ENCODE results near the gene PDE3B.

Gene PDE3B

GRCh38 chr11:14677146-14677545 is 33.5 kb downstream of the PDE3B start:
- no peak for TF ChIP-seq ISL1 (CRISPR knock-in tag; IDR thresholded peaks at IDR 0.05)
- TF ChIP-seq ESRRG (CRISPR knock-in tag; IDR thresholded peaks at IDR 0.05), result no peak
- no peak for TF ChIP-seq PPARA (CRISPR knock-in tag; IDR thresholded peaks at IDR 0.05; ENCODE audit: borderline replicate concordance)
- no peak for TF ChIP-seq ZNF565 (CRISPR knock-in tag; conservative IDR thresholded peaks at IDR 0.05; ENCODE audit: low read depth)
- no peak for TF ChIP-seq CSDC2 (CRISPR knock-in tag; IDR thresholded peaks at IDR 0.05)
- TF ChIP-seq, protein P1, sequence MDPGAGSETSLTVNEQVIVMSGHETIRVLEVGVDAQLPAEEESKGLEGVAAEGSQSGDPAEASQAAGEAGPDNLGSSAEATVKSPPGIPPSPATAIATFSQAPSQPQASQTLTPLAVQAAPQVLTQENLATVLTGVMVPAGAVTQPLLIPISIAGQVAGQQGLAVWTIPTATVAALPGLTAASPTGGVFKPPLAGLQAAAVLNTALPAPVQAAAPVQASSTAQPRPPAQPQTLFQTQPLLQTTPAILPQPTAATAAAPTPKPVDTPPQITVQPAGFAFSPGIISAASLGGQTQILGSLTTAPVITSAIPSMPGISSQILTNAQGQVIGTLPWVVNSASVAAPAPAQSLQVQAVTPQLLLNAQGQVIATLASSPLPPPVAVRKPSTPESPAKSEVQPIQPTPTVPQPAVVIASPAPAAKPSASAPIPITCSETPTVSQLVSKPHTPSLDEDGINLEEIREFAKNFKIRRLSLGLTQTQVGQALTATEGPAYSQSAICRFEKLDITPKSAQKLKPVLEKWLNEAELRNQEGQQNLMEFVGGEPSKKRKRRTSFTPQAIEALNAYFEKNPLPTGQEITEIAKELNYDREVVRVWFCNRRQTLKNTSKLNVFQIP (CRISPR knock-in tag; IDR thresholded peaks at IDR 0.05; ENCODE audit: borderline replicate concordance, low read depth), result no peak
- TF ChIP-seq, protein P2, sequence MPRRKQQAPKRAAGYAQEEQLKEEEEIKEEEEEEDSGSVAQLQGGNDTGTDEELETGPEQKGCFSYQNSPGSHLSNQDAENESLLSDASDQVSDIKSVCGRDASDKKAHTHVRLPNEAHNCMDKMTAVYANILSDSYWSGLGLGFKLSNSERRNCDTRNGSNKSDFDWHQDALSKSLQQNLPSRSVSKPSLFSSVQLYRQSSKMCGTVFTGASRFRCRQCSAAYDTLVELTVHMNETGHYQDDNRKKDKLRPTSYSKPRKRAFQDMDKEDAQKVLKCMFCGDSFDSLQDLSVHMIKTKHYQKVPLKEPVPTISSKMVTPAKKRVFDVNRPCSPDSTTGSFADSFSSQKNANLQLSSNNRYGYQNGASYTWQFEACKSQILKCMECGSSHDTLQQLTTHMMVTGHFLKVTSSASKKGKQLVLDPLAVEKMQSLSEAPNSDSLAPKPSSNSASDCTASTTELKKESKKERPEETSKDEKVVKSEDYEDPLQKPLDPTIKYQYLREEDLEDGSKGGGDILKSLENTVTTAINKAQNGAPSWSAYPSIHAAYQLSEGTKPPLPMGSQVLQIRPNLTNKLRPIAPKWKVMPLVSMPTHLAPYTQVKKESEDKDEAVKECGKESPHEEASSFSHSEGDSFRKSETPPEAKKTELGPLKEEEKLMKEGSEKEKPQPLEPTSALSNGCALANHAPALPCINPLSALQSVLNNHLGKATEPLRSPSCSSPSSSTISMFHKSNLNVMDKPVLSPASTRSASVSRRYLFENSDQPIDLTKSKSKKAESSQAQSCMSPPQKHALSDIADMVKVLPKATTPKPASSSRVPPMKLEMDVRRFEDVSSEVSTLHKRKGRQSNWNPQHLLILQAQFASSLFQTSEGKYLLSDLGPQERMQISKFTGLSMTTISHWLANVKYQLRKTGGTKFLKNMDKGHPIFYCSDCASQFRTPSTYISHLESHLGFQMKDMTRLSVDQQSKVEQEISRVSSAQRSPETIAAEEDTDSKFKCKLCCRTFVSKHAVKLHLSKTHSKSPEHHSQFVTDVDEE (CRISPR knock-in tag; IDR thresholded peaks at IDR 0.05), result no peak
- TF ChIP-seq ZNF8 (CRISPR knock-in tag; IDR thresholded peaks at IDR 0.05), result no peak
- TF ChIP-seq ARNTL (CRISPR knock-in tag; IDR thresholded peaks at IDR 0.05; ENCODE audit: borderline replicate concordance, low read depth), result no peak
- no peak for TF ChIP-seq TOX (CRISPR knock-in tag; IDR thresholded peaks at IDR 0.05; ENCODE audit: borderline replicate concordance)
- no peak for TF ChIP-seq BACH2 (CRISPR knock-in tag; IDR thresholded peaks at IDR 0.05; ENCODE audit: borderline replicate concordance)
- TF ChIP-seq ZFP30 (CRISPR knock-in tag; IDR thresholded peaks at IDR 0.05), result no peak
- no peak for TF ChIP-seq ZC3H10 (CRISPR knock-in tag; IDR thresholded peaks at IDR 0.05)
- no peak for ATAC-seq

GRCh38 chr11:14678350-14678749 is 34.7 kb downstream of the PDE3B start:
- TF ChIP-seq ZFP3 (CRISPR knock-in tag; IDR thresholded peaks at IDR 0.05) (no peak), BACH2 (CRISPR knock-in tag; IDR thresholded peaks at IDR 0.05; ENCODE audit: borderline replicate concordance) (no peak), OSR1 (CRISPR knock-in tag; IDR thresholded peaks at IDR 0.05) (no peak), SNAI2 (CRISPR knock-in tag; IDR thresholded peaks at IDR 0.05) (no peak), ARNTL (CRISPR knock-in tag; IDR thresholded peaks at IDR 0.05; ENCODE audit: borderline replicate concordance, low read depth) (no peak), ZNF565 (CRISPR knock-in tag; conservative IDR thresholded peaks at IDR 0.05; ENCODE audit: low read depth) (no peak), ISL1 (CRISPR knock-in tag; IDR thresholded peaks at IDR 0.05) (no peak), PPARA (CRISPR knock-in tag; IDR thresholded peaks at IDR 0.05; ENCODE audit: borderline replicate concordance) (no peak), ZFP30 (CRISPR knock-in tag; IDR thresholded peaks at IDR 0.05) (no peak), ESRRG (CRISPR knock-in tag; IDR thresholded peaks at IDR 0.05) (no peak), ZC3H10 (CRISPR knock-in tag; IDR thresholded peaks at IDR 0.05) (no peak), GLIS3 (CRISPR knock-in tag; IDR thresholded peaks at IDR 0.05) (no peak)
- TF ChIP-seq, protein P3, sequence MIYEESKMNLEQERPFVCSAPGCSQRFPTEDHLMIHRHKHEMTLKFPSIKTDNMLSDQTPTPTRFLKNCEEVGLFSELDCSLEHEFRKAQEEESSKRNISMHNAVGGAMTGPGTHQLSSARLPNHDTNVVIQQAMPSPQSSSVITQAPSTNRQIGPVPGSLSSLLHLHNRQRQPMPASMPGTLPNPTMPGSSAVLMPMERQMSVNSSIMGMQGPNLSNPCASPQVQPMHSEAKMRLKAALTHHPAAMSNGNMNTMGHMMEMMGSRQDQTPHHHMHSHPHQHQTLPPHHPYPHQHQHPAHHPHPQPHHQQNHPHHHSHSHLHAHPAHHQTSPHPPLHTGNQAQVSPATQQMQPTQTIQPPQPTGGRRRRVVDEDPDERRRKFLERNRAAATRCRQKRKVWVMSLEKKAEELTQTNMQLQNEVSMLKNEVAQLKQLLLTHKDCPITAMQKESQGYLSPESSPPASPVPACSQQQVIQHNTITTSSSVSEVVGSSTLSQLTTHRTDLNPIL (CRISPR knock-in tag; IDR thresholded peaks at IDR 0.05; ENCODE audit: low read depth), result no peak
- TF ChIP-seq, protein P1 (CRISPR knock-in tag; IDR thresholded peaks at IDR 0.05; ENCODE audit: borderline replicate concordance, low read depth), result no peak
- TF ChIP-seq, protein P2 (CRISPR knock-in tag; IDR thresholded peaks at IDR 0.05), result no peak
- TF ChIP-seq, protein P4, sequence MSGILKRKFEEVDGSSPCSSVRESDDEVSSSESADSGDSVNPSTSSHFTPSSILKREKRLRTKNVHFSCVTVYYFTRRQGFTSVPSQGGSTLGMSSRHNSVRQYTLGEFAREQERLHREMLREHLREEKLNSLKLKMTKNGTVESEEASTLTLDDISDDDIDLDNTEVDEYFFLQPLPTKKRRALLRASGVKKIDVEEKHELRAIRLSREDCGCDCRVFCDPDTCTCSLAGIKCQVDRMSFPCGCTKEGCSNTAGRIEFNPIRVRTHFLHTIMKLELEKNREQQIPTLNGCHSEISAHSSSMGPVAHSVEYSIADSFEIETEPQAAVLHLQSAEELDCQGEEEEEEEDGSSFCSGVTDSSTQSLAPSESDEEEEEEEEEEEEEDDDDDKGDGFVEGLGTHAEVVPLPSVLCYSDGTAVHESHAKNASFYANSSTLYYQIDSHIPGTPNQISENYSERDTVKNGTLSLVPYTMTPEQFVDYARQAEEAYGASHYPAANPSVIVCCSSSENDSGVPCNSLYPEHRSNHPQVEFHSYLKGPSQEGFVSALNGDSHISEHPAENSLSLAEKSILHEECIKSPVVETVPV (CRISPR knock-in tag; IDR thresholded peaks at IDR 0.05), result no peak
- no peak for ATAC-seq

All from SK-N-SH treated with all-trans-retinoic acid at 6 μM for 48 hours (cell line).